GM12873 (cell line): ENCODE measurements around the gene TAS2R1.

Source experiments
- TF ChIP-seq, protein P1 (sequence below): IDR thresholded peaks from 2 replicates; pipeline ENCODE4 v1.5.1; 2012; ENCODE audit warnings: low read depth, mild to moderate bottlenecking, moderate library complexity, low read length, control low read depth; ENCODE audit not compliant: insufficient read depth; ENCODE audit errors: missing control alignments

Gene TAS2R1

DNA sequence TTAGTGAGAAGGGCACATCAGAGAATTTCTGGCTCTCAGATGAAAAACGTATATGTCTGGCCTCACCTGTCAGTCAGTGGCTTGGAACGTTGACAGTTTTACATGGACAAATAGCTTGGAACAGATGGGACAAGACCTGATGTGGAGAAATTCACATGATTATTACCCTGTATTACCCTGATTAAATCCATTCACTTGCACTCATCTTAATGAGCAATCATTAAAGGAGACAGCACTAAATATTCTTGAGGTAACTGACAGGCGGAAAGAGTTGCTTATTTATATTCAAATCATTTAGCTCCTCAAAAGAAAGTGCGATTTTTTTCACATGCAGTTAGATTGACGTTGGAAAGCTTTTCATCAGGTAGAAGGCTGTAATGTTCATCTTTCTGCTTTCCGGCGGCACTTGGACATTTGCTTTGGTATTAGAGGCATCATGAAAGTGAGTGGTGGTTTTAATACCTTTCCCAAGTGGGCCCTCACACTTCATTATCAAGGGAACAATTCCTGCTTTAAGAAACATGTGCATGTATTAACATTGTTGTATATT, 11.7 kb upstream of the TAS2R1 start:
- TF ChIP-seq, protein P1, sequence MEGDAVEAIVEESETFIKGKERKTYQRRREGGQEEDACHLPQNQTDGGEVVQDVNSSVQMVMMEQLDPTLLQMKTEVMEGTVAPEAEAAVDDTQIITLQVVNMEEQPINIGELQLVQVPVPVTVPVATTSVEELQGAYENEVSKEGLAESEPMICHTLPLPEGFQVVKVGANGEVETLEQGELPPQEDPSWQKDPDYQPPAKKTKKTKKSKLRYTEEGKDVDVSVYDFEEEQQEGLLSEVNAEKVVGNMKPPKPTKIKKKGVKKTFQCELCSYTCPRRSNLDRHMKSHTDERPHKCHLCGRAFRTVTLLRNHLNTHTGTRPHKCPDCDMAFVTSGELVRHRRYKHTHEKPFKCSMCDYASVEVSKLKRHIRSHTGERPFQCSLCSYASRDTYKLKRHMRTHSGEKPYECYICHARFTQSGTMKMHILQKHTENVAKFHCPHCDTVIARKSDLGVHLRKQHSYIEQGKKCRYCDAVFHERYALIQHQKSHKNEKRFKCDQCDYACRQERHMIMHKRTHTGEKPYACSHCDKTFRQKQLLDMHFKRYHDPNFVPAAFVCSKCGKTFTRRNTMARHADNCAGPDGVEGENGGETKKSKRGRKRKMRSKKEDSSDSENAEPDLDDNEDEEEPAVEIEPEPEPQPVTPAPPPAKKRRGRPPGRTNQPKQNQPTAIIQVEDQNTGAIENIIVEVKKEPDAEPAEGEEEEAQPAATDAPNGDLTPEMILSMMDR: no peak

DNA sequence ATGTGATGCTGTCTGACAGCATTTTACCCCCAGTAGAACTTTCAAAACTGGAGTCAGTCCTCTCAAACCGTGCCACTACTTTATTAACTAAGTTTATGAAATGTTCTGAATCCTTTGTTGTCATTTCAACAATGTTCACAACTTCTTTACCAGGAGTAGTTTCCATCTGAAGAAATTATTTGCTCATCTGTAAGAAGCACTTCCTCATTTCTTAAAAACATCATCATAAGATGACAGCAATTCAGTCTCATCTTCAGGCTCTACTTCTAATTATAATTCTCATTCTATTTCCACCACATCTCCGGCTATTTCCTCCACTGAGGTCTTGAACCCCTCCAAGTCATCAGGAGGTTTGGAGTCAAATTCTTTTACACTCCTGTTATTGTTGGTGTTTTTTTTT, 2.3 kb upstream of the TAS2R1 start:
- TF ChIP-seq, protein P1: no peak

DNA sequence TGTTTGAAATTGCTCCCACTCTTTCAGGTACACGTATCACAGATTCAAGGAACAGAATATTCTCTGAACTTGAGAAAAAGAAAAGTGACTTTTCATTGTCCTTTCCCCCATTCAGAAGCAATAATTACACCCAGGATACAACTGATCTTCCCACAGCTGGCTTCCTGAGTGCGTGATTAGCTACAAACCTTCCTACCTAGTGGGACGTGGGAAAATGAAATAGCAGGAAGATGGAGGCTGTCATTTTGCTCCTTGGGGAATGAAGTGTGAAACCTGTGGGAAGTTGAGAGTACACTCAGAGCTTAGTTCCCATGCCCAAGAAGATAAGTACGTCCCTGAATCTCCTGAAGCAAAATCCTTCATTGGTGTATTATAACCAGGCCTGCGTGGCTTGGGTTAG, 2.6 kb downstream of the TAS2R1 start:
- TF ChIP-seq, protein P1: no peak

DNA sequence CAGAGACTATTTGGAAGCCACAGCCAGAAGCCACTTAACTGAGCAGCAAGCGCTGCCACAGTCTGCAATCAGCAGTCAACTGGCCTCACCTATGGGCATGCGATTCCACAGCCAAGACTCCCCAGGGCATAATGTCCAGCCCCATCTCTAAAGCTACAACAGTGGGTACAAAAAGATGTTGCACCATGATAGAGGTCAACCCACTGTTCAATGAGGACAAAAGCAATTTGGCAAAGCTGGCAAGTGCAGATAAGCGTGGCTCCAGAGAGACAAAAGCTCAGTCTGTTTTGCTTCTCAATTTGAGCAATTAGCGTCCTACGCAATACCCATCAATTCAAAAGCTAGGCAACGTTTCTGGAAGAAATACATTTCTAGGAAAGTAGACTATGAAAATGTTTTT, 3.2 kb downstream of the TAS2R1 start:
- TF ChIP-seq, protein P1: no peak

DNA sequence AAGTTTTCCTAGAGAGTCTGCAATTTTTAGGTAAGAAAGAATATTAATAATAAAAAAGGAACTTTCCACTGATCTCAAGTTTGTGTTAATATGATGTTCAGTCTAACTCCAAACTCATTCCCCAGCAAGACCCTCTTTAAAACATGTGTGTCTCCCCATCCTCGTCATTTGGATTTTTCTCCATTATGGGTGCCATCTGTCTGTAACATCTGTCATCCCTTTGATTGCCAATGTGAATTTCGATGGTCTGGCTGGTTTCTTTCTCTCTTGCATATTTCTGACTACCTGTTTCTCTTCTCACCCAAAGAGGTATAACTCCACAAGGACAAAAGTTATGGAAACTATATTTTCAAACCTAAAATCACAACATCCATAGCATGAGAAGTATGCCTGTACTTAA, 4.4 kb downstream of the TAS2R1 start:
- TF ChIP-seq, protein P1: no peak

DNA sequence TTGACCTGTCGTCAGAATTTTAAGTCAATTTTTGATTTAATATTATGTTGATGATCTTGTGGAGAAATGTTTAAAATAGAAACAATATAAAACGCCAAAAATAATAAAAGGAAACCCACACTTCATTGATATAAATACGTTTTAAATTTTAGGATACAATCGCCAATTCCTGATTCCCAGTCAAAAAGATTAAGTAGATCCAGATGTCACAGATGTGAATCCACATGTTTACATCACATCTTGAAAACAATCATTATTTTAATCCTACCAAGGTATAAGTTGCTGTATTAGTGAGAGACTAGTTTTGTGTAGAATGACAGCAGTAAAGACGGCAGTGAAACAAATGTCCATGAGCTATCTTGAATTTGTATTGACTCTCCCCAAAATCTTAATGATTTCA, 4.9 kb downstream of the TAS2R1 start:
- TF ChIP-seq, protein P1: no peak

DNA sequence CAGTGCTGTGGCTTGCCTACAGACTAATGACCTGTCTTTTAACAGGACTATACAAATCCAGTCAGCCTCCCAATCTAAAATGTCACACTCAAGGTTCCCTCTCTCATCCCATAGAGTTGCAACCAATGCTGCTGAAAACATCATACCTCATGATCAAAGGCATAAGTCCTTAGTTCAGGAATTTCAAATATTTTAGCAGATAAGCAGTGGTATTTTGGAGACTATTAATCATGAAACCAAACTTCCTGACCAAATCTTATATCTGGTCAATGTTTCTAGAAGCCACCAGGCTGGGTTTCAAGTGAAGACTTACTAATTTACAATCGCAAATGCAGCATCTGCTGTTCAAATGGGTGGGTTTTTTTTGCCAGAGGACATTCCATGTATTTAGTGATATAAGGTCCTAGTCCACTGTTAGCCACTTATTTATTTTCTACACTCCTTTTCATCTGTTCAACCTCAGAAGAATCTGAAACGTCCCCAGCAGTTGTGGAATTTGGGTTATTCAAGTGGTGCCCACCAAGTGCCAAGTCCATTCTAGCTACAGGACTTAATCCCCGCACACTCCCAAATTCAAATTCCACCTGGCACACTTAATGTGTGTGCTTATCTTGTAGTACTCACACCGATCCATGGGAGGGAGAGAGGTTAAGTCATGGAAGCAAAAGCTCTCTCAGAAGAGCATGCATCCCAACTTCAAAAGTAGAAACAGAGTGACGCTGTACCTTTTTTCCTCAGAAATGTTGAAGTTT, 5.8 kb downstream of the TAS2R1 start:
- TF ChIP-seq, protein P1: no peak
